ENCODE measurements around the gene OS9.
"Not testable (repeated sequence)": the region's sequence is repeated elsewhere in the genome, so short reads cannot be mapped to it uniquely, and the experiment has no call there.

The OS9 gene

GRCh38 chr12:57693659-57694458, at the start of gene OS9:
Gene OS9, plus strand, starts transcription at chr12:57694132. Its CDS starts 30 bp downstream, at chr12:57694162.
- peak; percentile 100 for DNase-seq

DNA sequence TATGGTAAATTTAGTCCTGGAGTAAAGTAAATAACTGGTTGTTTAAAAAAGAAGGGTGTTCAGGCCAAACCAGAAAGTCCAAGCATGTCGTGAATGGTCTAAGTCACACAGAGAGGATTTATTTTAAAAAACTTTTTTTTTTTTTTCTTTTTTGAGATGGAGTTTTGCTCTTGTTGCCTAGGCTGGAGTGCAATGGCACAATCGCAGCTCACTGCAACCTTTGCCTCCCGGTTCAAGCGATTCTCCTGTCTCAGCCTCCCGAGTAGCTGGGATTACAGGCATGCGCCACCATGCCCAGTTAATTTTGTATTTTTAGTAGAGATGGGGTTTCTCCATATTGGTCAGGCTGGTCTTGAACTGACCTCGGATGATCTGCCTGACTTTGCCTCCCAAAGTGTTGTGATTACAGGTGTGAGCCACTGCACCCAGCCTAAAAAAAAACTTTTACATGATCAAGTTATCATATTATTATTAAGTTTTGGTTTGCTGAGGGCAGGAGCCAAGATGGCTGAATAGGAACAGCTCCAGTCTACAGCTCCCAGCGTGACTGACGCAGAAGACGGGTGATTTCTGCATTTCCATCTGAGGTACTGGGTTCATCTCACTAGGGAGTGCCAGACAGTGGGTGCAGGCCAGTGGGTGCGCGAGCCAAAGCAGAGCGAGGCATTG, 47.8 kb upstream of the OS9 start:
- not testable (repeated sequence) for DNase-seq

DNA sequence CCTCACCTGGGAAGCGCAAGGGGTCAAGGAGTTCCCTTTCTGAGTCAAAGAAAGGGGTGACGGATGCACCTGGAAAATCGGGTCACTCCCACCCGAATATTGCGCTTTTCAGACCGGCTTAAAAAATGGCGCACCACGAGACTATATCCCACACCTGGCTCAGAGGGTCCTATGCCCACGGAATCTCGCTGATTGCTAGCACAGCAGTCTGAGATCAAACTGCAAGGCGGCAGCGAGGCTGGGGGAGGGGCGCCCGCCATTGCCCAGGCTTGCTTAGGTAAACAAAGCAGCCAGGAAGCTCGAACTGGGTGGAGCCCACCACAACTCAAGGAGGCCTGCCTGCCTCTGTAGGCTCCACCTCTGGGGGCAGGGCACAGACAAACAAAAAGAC, 47.3 kb upstream of the OS9 start:
- not testable (repeated sequence) for DNase-seq

GRCh38 chr12:57654042-57654441, 39.9 kb upstream of the OS9 start:
- DNase-seq, result no peak

GRCh38 chr12:57655541-57656240, 38.2 kb upstream of the OS9 start:
- no peak for DNase-seq

- DNase-seq, result not testable (repeated sequence)
Measured at GRCh38 chr12:57656408-57656807, 37.5 kb upstream of the OS9 start.

GRCh38 chr12:57657744-57658143, 36.2 kb upstream of the OS9 start:
- no peak for DNase-seq

- DNase-seq, result no peak
Measured at GRCh38 chr12:57658890-57659289, 35.0 kb upstream of the OS9 start.

- no peak for DNase-seq
Measured at GRCh38 chr12:57661376-57661775, 32.6 kb upstream of the OS9 start.

DNA sequence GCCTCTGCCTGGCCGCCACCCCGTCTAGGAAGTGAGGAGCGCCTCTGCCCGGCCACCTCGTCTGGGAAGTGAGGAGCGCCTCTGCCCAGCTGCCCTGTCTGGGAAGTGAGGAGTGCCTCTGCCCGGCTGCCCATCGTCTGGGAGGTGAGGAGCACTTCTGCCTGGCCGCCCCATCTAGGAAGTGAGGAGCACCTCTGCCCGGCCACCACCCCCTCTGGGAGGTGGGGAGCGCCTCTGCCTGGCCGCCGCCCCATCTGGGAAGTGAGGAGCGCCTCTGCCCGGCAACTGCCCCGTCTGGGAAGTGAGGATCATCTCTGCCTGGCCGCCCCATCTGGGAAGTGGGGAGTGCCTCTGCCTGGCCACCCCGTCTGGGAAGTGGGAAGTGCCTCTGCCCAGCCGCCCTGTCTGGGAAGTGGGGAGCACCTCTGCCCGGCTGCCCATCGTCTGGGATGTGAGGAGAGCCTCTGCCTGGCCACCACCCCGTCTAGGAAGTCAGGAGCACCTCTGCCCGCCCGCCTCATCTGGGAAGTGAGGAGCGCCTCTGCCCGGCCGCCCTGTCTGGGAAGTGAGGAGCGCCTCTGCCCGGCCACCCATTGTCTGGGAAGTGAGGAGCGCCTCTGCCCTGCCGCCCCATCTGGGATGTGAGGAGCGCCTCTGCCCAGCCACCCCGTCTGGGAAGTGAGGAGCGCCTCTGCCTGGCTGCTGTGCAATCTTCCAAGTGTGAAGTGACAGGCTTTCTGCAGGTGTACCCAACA, 28.7 kb upstream of the OS9 start:
- DNase-seq, result not testable (repeated sequence)

- DNase-seq, result no peak
Measured at GRCh38 chr12:57666897-57667296, 27.0 kb upstream of the OS9 start.

DNA sequence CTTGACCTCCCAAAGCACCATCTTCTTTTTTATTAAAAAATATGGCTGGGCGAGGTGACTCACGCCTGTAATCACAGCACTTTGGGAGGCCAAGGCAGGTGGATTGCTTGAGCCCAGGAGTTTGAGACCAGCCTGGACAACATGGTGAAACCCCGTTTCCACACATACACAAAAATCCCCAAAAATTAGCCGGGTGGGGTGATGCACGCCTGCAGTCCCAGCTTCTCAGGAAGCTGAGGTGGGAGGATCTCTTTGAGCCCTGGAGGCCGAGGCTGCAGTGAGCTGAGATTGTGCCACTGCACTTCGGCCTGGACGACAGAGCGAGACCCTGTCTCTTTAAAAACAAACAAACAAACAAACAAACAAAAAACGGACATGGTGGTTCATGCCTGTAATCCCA, 24.2 kb upstream of the OS9 start:
- not testable (repeated sequence) for DNase-seq

GRCh38 chr12:57671811-57672210, 22.1 kb upstream of the OS9 start:
- not testable (repeated sequence) for DNase-seq

GRCh38 chr12:57672801-57673200, 21.1 kb upstream of the OS9 start:
- DNase-seq, result no peak

DNA sequence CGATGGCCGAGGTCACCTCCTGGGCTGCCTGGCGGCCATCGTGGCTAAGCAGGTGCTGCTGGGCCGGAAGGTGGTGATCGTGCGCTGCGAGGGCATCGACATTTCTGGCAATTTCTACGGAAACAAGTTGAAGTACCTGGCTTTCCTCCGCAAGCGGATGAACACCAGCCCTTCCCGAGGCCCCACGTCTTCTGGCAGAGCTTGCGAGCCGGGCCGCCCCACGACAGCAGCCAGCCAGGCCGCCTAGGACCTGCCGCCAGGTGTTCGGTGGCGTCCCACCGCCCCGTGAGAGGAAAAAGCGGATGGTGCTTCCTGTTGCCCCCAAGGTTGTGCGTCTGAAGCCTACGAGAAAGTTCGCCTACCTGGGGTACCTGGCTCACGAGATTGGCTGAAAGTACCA, 19.2 kb upstream of the OS9 start:
- no peak for DNase-seq

GRCh38 chr12:57677947-57678346, 16.0 kb upstream of the OS9 start:
- not testable (repeated sequence) for DNase-seq

DNA sequence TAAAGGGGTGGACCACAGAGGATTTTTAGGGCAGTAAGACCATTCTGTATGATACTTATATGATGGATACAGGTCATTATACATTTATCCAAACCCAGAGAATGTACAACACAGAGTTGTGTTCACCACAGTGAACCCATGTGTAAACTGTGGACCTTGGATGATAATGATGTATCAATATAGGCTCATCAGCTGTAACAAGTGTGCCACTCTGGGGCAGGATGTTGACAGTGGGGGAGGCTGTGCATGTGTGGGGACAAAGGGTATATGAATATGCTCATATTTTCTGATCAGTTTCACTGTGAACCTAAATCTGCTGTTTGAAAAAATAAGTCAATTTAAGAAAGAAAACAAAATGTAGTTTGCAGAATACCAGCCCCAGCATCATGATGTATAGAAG, 14.2 kb upstream of the OS9 start:
- no peak for DNase-seq

- no peak for DNase-seq
Measured at GRCh38 chr12:57687862-57688261, 6.1 kb upstream of the OS9 start.

DNA sequence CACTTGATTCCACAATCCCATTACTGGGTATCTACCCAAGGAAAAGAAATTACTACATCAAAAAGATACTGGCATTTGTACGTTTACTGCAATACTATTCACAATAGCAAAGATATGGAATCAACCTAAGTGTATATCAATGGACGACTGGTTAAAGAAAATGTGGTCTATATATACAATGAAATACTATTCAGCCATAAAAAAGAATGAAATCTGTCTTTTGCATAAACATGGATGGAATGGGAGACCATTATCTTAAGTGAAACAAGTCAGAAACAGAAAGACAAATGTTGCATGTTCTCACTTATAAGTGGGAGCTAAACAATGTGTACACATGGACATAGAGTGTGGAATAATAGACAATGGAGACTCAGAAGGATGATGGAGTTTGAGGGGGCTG, 5.0 kb upstream of the OS9 start:
- DNase-seq, result no peak

GRCh38 chr12:57692500-57692899, 1.4 kb upstream of the OS9 start:
- DNase-seq, result no peak

DNA sequence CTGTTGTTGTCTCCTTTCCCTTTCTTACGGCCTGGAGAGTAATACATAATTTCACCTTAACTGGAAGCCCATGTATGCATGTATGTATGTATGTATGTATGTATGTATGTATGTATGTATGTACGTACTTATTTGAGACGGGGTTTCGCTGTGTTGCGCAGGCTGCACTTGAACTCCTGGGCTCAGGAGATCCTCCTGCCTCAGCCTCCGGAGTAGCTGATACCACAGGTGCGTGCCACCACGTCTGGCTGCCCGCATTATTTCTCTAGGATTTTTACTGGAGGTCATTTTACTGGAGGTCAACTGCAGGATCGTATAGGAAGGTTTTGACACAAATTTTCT, 644 bp upstream of the OS9 start:
- DNase-seq, result no peak

DNA sequence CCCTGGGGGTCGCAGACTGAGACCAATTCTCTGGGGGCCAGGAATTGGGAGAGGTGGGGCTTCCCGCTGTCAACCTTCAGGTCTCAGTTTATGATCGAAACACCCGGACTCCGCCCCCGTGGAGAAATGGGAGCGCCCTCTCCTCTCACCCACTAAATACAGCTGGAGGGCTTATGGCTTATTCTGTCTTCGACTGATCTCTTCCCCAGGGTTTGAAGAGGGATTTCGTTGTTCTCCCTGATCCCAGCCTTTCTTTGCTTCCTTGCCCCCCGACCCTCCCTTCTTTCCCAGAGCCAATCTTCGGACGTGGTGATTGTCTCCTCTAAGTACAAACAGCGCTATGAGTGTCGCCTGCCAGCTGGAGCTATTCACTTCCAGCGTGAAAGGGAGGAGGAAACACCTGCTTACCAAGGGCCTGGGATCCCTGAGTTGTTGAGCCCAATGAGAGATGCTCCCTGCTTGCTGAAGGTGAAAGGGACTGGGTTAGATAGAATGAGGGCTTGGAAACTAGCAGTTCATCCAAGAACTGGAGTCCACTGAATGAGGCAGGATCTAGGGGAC, 607 bp downstream of the OS9 start:
- DNase-seq, result no peak

All from NCI-H774 (cell line).